Fibroblast of lung (primary cell): ENCODE results near the gene PACRG. TPM values are rescaled to one million over a fixed set of nuclear protein-coding genes. Genes with fewer than 3 reads are reported as not detected.

Source experiments
- DNase-seq, 2 donors: peaks; one replicate each; pipeline versions ENCODE4 v3.0.0 to v3.0.0-alpha.2; 2010; ENCODE audit warnings: low read depth in 2 of 2
- H2AFZ ChIP-seq: 2 replicates; pipeline ENCODE4 v1.5.1; 2012; ENCODE audit warnings: low read length, control low read depth, inconsistent platforms
- H3K27ac ChIP-seq: 2 replicates; pipeline ENCODE4 v1.5.1; 2011; ENCODE audit warnings: low read length, control low read depth; ENCODE audit not compliant: insufficient read depth
- H3K27me3 ChIP-seq: 2 replicates; pipeline ENCODE4 v1.5.1; 2011; ENCODE audit warnings: mild to moderate bottlenecking, low read length; ENCODE audit not compliant: control insufficient read depth, insufficient read depth
- H3K36me3 ChIP-seq: 2 replicates; pipeline ENCODE4 v1.5.1; 2011; ENCODE audit warnings: low read length; ENCODE audit not compliant: control insufficient read depth, insufficient read depth
- H3K4me1 ChIP-seq: 2 replicates; pipeline ENCODE4 v1.5.1; 2011; ENCODE audit warnings: low read length; ENCODE audit not compliant: control insufficient read depth, insufficient read depth; ENCODE audit errors: extremely low read depth
- H3K4me2 ChIP-seq: 2 replicates; pipeline ENCODE4 v1.5.1; 2011; ENCODE audit warnings: low read length, control low read depth; ENCODE audit not compliant: insufficient read depth; ENCODE audit errors: extremely low read depth
- H3K4me3 ChIP-seq, 4 experiments: fragments of 200-600 bp in 1 of 4; sonication (generic) in 1 of 4; replicated peaks in 1 of 4; 2 replicates each; pipeline ENCODE4 v1.5.1; 2011 to 2016; ENCODE audit warnings: low read length in 4 of 4, low read depth in 3 of 4, mild to moderate bottlenecking in 3 of 4, control low read depth in 2 of 4, inconsistent platforms in 1 of 4, mixed read lengths in 1 of 4; ENCODE audit not compliant: insufficient read depth in 1 of 4; ENCODE audit errors: control extremely low read depth in 1 of 4
- H3K79me2 ChIP-seq: 2 replicates; pipeline ENCODE4 v1.5.1; 2012; ENCODE audit warnings: mild to moderate bottlenecking, low read length, inconsistent platforms; ENCODE audit not compliant: control insufficient read depth, insufficient read depth
- H3K9ac ChIP-seq: 2 replicates; pipeline ENCODE4 v1.5.1; 2011; ENCODE audit warnings: mild to moderate bottlenecking, low read length, control low read depth; ENCODE audit not compliant: insufficient read depth
- H3K9me3 ChIP-seq: 2 replicates; pipeline ENCODE4 v1.5.1; 2012; ENCODE audit warnings: low read depth, low read length; ENCODE audit not compliant: control insufficient read depth, insufficient read depth
- H4K20me1 ChIP-seq: 2 replicates; pipeline ENCODE4 v1.5.1; 2011; ENCODE audit warnings: low read length; ENCODE audit not compliant: control insufficient read depth, insufficient read depth; ENCODE audit errors: extremely low read depth
- CTCF ChIP-seq, 2 donors: IDR thresholded peaks in 1 of 2; conservative IDR thresholded peaks in 1 of 2; 1 replicate in 1 of 2; 2 replicates in 1 of 2; pipeline ENCODE4 v1.5.1; 2011 to 2012; ENCODE audit warnings: low read length in 2 of 2, control low read depth in 1 of 2, inconsistent platforms in 1 of 2, low read depth in 1 of 2, mild to moderate bottlenecking in 1 of 2
- EZH2 ChIP-seq: IDR thresholded peaks from 2 replicates; pipeline ENCODE4 v1.5.1; 2012; ENCODE audit warnings: low read length, control low read depth, mild to moderate bottlenecking; ENCODE audit errors: missing control alignments
- polyA plus RNA-seq, 2 donors: library from polyadenylated mRNA; depleted of rRNA in 1 of 2; stranded (reverse) in 1 of 2; unstranded in 1 of 2; fragments of >200 nt; gene quantifications; 2 replicates each; pipeline ENCODE4 v1.2.1, GENCODE V29; 2011 to 2012; ENCODE audit warnings: missing spikeins in 1 of 2
- total RNA-seq: library from RNA; depleted of rRNA; stranded (reverse); fragments of >200 nt; gene quantifications from 2 replicates; pipeline ENCODE4 v1.2.1, GENCODE V29; 2014

Gene PACRG
- total and polyA plus RNA-seq, 2 donors (not counting 1 experiment from before 2014, with no cell fraction given): 0.30 to 0.66 TPM

- H3K4me3 ChIP-seq: no peak overlapping the region
- no peak overlapping the region for H2AFZ ChIP-seq
- H3K27me3 ChIP-seq: no peaks in the 10 kb centered on the region
- no peaks in the 10 kb centered on the region for H4K20me1 ChIP-seq
- no peak for DNase-seq
- H3K79me2 ChIP-seq: no peaks in the 10 kb centered on the region
- no peak overlapping the region for H3K9ac ChIP-seq
- H3K9me3 ChIP-seq: no peaks in the 10 kb centered on the region
- H3K36me3 ChIP-seq: no peaks in the 10 kb centered on the region
- TF ChIP-seq EZH2 (no peak), CTCF (conservative IDR thresholded peaks at IDR 0.05 in 1 of 2, IDR thresholded peaks at IDR 0.05 in 1 of 2; ENCODE audit: low read depth in 1 of 2, low read length in 2 of 2) (no peak)
- no peak overlapping the region for H3K27ac ChIP-seq
- H3K4me1 ChIP-seq: no peaks in the 10 kb centered on the region
- no peak overlapping the region for H3K4me2 ChIP-seq
Observed at GRCh38 chr6:163346497-163346961, 618.8 kb downstream of the PACRG start.

- Histone ChIP-seq H3K36me3 (no peaks in the 10 kb centered on the region), H3K9me3 (no peaks in the 10 kb centered on the region), H2AFZ (no peak overlapping the region), H3K27ac (no peak overlapping the region), H3K4me3 (no peak overlapping the region), H3K27me3 (no peaks in the 10 kb centered on the region), H3K9ac (no peak overlapping the region), H3K79me2 (no peaks in the 10 kb centered on the region), H3K4me1 (no peaks in the 10 kb centered on the region), H3K4me2 (no peak overlapping the region), H4K20me1 (no peaks in the 10 kb centered on the region)
- peak; percentile 11 to 62 for DNase-seq
- TF ChIP-seq CTCF (conservative IDR thresholded peaks at IDR 0.05 in 1 of 2, IDR thresholded peaks at IDR 0.05 in 1 of 2; ENCODE audit: low read depth in 1 of 2, low read length in 2 of 2): no peak
Observed at GRCh38 chr6:163347021-163347446, 619.3 kb downstream of the PACRG start.

- Histone ChIP-seq H4K20me1 (no peaks in the 10 kb centered on the region), H3K36me3 (no peaks in the 10 kb centered on the region), H3K9me3 (no peaks in the 10 kb centered on the region), H2AFZ (no peak overlapping the region), H3K4me3 (no peak overlapping the region), H3K27ac (no peak overlapping the region), H3K4me1 (no peaks in the 10 kb centered on the region), H3K4me2 (no peak overlapping the region), H3K27me3 (no peaks in the 10 kb centered on the region), H3K9ac (no peak overlapping the region), H3K79me2 (no peaks in the 10 kb centered on the region)
- peak in 1 of 2 donors; percentile 33 for DNase-seq
- no peak for TF ChIP-seq CTCF (conservative IDR thresholded peaks at IDR 0.05 in 1 of 2, IDR thresholded peaks at IDR 0.05 in 1 of 2; ENCODE audit: low read depth in 1 of 2, low read length in 2 of 2)
- TF ChIP-seq EZH2: no peak
Observed at GRCh38 chr6:163348789-163349680, 621.3 kb downstream of the PACRG start.
